HepG2 (cell line): ENCODE results near the gene OXLD1. TPM values are rescaled to one million over a fixed set of nuclear protein-coding genes. Genes with fewer than 3 reads are reported as not detected.

Source experiments
- HNRNPL ChIP-seq: fragments of 200-400 bp; formaldehyde crosslinking; IDR thresholded peaks from 2 replicates; pipeline ENCODE4 v1.6.1; 2017; ENCODE audit warnings: mild to moderate bottlenecking, low read depth, low read length
- MYC ChIP-seq: sonication (generic); formaldehyde crosslinking; IDR thresholded peaks from 2 replicates; pipeline ENCODE4 v1.9.0; 2021; ENCODE audit warnings: missing genetic modification reagents, borderline replicate concordance
- PPARG ChIP-seq: conservative IDR thresholded peaks from 2 replicates; pipeline ENCODE4 v1.6.1; 2016; ENCODE audit warnings: missing biosample characterization, missing genetic modification reagents
- RBM22 ChIP-seq: fragments of 200-400 bp; formaldehyde crosslinking; optimal IDR thresholded peaks from 2 replicates; pipeline ENCODE3; 2017; ENCODE audit warnings: mild to moderate bottlenecking, low read length, moderate library complexity
- ZNF12 ChIP-seq: sonication (generic); formaldehyde crosslinking; IDR thresholded peaks from 2 replicates; pipeline ENCODE4 v1.5.0; 2020; ENCODE audit warnings: missing genetic modification reagents
- polyA plus RNA-seq, 8 experiments: library from polyadenylated mRNA; depleted of rRNA in 3 of 8; stranded (reverse) in 7 of 8; unstranded in 1 of 8; fragments of >200 nt; fragmentation: Illumina TruSeq in 4 of 8; extraction: Trizol in 4 of 8; gene quantifications; 2 replicates each; pipeline versions ENCODE4 v1.2.1 to v1.2.3, GENCODE V29; 2011 to 2016; ENCODE audit warnings: low read depth in 4 of 8, missing spikeins in 1 of 8, mixed read lengths in 1 of 8; ENCODE audit not compliant: insufficient read depth in 1 of 8
- total RNA-seq, 5 experiments: library from RNA; depleted of rRNA; stranded (reverse); fragments of >200 nt; fragmentation: Illumina TruSeq; extraction: Trizol; gene quantifications; 2 replicates each; pipeline ENCODE4 v1.2.3, GENCODE V29; 2016; ENCODE audit warnings: low read depth in 1 of 5
- TF ChIP-seq, protein P1 (sequence below): sonication (generic); formaldehyde crosslinking; IDR thresholded peaks from 2 replicates; pipeline ENCODE4 v1.4.0; 2020; ENCODE audit warnings: mild to moderate bottlenecking, low read depth, missing genetic modification reagents
- TF ChIP-seq, protein P2 (sequence below): sonication (generic); formaldehyde crosslinking; IDR thresholded peaks from 2 replicates; pipeline ENCODE4 v1.8.0; 2022; ENCODE audit warnings: missing genetic modification reagents, low read depth, mild to moderate bottlenecking, borderline replicate concordance
- TF ChIP-seq, protein P3 (sequence below): sonication (generic); formaldehyde crosslinking; conservative IDR thresholded peaks from 2 replicates; pipeline ENCODE4 v1.5.0; 2020; ENCODE audit warnings: missing genetic modification reagents
- TF ChIP-seq, protein P4 (sequence below): sonication (generic); formaldehyde crosslinking; IDR thresholded peaks from 2 replicates; pipeline ENCODE4 v1.4.0; 2020; ENCODE audit warnings: missing genetic modification reagents, borderline replicate concordance
- TF ChIP-seq, protein P5 (sequence below): IDR thresholded peaks from 2 replicates; pipeline ENCODE4 v1.6.1; 2016; ENCODE audit warnings: control low read depth
- TF ChIP-seq, protein P6 (sequence below): sonication (generic); formaldehyde crosslinking; IDR thresholded peaks from 2 replicates; pipeline ENCODE4 v1.8.1; 2023; ENCODE audit warnings: mild to moderate bottlenecking, inconsistent platforms, moderate library complexity, missing genetic modification reagents, borderline replicate concordance
- TF ChIP-seq, protein P7 (sequence below): sonication (generic); formaldehyde crosslinking; IDR thresholded peaks from 2 replicates; pipeline ENCODE4 v1.8.0; 2022; ENCODE audit warnings: missing genetic modification reagents, mild to moderate bottlenecking, inconsistent platforms, borderline replicate concordance
- TF ChIP-seq, protein P8 (sequence below): sonication (generic); formaldehyde crosslinking; IDR thresholded peaks from 2 replicates; pipeline ENCODE4 v1.4.0; 2020; ENCODE audit warnings: low read depth, missing genetic modification reagents

Gene OXLD1
- total and polyA plus RNA-seq, 2 of the 13 experiments (the other 11 are each of a cell fraction or from before 2014, with no cell fraction given), result 27.1 to 37.5 TPM

DNA sequence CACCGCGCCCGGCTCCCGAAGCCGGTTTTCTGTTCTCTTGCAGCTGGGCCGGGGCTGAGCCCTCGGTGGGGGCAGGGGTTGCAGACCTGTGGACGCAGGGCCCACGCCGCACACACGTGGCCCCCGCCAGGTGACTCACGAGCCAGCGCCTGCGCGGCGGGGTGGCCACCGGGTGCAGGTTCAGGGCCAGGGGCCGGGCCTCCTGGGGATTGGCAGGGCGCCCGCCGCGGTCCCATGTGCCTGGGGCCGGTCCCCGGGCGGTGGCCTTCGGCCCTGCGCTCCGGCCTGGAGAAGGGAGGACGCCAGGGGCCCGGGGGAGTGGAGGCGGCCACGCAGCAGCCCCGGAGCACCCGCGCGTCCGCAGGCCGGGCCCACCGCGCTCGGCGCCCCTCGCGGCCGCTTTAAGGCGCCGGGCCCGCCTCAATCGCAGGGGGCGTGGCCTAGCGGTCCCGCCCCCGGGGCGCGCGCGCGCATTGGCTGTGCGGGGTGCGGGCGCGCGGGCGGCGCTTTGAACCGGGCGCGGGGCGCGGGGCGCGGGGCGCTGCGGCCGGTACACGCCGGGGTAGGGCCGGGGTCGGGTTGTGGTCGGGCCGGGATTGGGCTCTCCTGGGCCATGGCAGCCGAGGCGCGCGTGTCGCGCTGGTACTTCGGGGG, 45.5 kb upstream of the OXLD1 start, which contains the start of gene SLC25A10 (continued):
- TF ChIP-seq, protein P1, sequence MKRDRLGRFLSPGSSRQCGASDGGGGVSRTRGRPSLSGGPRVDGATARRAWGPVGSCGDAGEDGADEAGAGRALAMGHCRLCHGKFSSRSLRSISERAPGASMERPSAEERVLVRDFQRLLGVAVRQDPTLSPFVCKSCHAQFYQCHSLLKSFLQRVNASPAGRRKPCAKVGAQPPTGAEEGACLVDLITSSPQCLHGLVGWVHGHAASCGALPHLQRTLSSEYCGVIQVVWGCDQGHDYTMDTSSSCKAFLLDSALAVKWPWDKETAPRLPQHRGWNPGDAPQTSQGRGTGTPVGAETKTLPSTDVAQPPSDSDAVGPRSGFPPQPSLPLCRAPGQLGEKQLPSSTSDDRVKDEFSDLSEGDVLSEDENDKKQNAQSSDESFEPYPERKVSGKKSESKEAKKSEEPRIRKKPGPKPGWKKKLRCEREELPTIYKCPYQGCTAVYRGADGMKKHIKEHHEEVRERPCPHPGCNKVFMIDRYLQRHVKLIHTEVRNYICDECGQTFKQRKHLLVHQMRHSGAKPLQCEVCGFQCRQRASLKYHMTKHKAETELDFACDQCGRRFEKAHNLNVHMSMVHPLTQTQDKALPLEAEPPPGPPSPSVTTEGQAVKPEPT (CRISPR knock-in tag), result peak; percentile 97
- TF ChIP-seq, protein P2, sequence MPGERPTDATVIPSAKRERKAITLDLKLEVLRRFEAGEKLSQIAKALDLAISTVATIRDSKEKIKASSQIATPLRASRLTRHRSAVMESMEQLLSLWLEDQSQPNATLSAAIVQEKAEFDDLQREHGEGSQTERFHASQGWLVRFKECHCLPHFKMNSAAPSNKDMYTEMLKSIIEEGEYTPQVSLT (CRISPR knock-in tag), result no peak; the same call in 1 of the 2 replicates
- TF ChIP-seq, protein P3, sequence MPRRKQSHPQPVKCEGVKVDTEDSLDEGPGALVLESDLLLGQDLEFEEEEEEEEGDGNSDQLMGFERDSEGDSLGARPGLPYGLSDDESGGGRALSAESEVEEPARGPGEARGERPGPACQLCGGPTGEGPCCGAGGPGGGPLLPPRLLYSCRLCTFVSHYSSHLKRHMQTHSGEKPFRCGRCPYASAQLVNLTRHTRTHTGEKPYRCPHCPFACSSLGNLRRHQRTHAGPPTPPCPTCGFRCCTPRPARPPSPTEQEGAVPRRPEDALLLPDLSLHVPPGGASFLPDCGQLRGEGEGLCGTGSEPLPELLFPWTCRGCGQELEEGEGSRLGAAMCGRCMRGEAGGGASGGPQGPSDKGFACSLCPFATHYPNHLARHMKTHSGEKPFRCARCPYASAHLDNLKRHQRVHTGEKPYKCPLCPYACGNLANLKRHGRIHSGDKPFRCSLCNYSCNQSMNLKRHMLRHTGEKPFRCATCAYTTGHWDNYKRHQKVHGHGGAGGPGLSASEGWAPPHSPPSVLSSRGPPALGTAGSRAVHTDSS (CRISPR knock-in tag), result peak; percentile 94; the same call in 1 of the 2 replicates
- TF ChIP-seq RBM22, result no peak
- TF ChIP-seq PPARG (CRISPR knock-in tag), result peak; percentile 93
- TF ChIP-seq, protein P4, sequence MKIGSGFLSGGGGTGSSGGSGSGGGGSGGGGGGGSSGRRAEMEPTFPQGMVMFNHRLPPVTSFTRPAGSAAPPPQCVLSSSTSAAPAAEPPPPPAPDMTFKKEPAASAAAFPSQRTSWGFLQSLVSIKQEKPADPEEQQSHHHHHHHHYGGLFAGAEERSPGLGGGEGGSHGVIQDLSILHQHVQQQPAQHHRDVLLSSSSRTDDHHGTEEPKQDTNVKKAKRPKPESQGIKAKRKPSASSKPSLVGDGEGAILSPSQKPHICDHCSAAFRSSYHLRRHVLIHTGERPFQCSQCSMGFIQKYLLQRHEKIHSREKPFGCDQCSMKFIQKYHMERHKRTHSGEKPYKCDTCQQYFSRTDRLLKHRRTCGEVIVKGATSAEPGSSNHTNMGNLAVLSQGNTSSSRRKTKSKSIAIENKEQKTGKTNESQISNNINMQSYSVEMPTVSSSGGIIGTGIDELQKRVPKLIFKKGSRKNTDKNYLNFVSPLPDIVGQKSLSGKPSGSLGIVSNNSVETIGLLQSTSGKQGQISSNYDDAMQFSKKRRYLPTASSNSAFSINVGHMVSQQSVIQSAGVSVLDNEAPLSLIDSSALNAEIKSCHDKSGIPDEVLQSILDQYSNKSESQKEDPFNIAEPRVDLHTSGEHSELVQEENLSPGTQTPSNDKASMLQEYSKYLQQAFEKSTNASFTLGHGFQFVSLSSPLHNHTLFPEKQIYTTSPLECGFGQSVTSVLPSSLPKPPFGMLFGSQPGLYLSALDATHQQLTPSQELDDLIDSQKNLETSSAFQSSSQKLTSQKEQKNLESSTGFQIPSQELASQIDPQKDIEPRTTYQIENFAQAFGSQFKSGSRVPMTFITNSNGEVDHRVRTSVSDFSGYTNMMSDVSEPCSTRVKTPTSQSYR (CRISPR knock-in tag), result peak; percentile 99
- TF ChIP-seq, protein P5, sequence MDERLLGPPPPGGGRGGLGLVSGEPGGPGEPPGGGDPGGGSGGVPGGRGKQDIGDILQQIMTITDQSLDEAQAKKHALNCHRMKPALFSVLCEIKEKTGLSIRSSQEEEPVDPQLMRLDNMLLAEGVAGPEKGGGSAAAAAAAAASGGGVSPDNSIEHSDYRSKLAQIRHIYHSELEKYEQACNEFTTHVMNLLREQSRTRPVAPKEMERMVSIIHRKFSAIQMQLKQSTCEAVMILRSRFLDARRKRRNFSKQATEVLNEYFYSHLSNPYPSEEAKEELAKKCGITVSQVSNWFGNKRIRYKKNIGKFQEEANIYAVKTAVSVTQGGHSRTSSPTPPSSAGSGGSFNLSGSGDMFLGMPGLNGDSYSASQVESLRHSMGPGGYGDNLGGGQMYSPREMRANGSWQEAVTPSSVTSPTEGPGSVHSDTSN (CRISPR knock-in tag), result no peak
- TF ChIP-seq, protein P6, sequence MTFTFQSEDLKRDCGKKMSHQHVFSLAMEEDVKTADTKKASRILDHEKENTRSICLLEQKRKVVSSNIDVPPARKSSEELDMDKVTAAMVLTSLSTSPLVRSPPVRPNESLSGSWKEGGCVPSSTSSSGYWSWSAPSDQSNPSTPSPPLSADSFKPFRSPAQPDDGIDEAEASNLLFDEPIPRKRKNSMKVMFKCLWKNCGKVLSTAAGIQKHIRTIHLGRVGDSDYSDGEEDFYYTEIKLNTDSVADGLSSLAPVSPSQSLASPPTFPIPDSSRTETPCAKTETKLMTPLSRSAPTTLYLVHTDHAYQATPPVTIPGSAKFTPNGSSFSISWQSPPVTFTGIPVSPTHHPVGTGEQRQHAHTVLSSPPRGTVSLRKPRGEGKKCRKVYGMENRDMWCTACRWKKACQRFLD (CRISPR knock-in tag), result peak; percentile 97; the same call in 1 of the 2 replicates
- TF ChIP-seq ZNF12 (CRISPR knock-in tag), result peak; percentile 87
- TF ChIP-seq, protein P7, sequence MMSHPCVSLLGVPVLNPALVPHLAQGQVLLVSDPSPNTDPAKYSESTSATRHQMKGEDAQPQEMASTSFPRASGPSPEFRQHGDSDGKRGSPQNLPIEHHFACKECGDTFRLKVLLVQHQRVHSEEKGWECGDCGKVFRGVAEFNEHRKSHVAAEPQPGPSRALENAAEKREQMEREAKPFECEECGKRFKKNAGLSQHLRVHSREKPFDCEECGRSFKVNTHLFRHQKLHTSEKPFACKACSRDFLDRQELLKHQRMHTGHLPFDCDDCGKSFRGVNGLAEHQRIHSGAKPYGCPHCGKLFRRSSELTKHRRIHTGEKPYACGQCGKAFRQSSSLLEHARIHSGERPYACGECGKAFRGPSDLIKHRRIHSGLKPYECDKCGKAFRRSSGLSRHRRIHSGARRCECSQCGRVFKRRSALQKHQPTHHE (CRISPR knock-in tag), result peak; percentile 82
- TF ChIP-seq MYC (CRISPR knock-in tag), result peak; percentile 99
- TF ChIP-seq HNRNPL, result no peak
- TF ChIP-seq, protein P8, sequence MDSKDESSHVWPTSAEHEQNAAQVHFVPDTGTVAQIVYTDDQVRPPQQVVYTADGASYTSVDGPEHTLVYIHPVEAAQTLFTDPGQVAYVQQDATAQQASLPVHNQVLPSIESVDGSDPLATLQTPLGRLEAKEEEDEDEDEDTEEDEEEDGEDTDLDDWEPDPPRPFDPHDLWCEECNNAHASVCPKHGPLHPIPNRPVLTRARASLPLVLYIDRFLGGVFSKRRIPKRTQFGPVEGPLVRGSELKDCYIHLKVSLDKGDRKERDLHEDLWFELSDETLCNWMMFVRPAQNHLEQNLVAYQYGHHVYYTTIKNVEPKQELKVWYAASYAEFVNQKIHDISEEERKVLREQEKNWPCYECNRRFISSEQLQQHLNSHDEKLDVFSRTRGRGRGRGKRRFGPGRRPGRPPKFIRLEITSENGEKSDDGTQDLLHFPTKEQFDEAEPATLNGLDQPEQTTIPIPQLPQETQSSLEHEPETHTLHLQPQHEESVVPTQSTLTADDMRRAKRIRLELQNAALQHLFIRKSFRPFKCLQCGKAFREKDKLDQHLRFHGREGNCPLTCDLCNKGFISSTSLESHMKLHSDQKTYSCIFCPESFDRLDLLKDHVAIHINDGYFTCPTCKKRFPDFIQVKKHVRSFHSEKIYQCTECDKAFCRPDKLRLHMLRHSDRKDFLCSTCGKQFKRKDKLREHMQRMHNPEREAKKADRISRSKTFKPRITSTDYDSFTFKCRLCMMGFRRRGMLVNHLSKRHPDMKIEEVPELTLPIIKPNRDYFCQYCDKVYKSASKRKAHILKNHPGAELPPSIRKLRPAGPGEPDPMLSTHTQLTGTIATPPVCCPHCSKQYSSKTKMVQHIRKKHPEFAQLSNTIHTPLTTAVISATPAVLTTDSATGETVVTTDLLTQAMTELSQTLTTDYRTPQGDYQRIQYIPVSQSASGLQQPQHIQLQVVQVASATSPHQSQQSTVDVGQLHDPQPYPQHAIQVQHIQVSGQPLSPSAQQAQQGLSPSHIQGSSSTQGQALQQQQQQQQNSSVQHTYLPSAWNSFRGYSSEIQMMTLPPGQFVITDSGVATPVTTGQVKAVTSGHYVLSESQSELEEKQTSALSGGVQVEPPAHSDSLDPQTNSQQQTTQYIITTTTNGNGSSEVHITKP (CRISPR knock-in tag), result peak; percentile 73
